Liver (tissue), 3 donors: ENCODE data around the gene OTOGL.

ENCODE experiments used
- ATF3 ChIP-seq: IDR thresholded peaks from 2 replicates; pipeline ENCODE4 v1.6.1; 2016; ENCODE audit warnings: antibody characterized with exemption
- CTCF ChIP-seq: fragments of 150-350 bp; IDR thresholded peaks from 2 replicates; pipeline ENCODE4 v1.5.1; 2017; ENCODE audit warnings: improper control_type of control experiment, low read depth, low read length; ENCODE audit not compliant: missing input control
- EGR1 ChIP-seq, 2 donors: IDR thresholded peaks; 2 replicates each; pipeline ENCODE4 v1.6.1; 2016 to 2018; ENCODE audit warnings: antibody characterized with exemption in 2 of 2, low read depth in 2 of 2
- FOXA1 ChIP-seq: IDR thresholded peaks from 2 replicates; pipeline ENCODE4 v1.6.1; 2016; ENCODE audit warnings: antibody characterized with exemption
- GABPA ChIP-seq, 2 donors: IDR thresholded peaks in 1 of 2; conservative IDR thresholded peaks in 1 of 2; 2 replicates each; pipeline ENCODE4 v1.6.1; 2016; ENCODE audit warnings: antibody characterized with exemption in 2 of 2, mild to moderate bottlenecking in 1 of 2, moderate library complexity in 1 of 2
- HNF4G ChIP-seq: IDR thresholded peaks from 2 replicates; pipeline ENCODE4 v1.6.1; 2016; ENCODE audit warnings: antibody characterized with exemption
- MAX ChIP-seq: IDR thresholded peaks from 2 replicates; pipeline ENCODE4 v1.6.1; 2016; ENCODE audit warnings: antibody characterized with exemption
- RAD21 ChIP-seq, 2 donors: IDR thresholded peaks; 2 replicates each; pipeline ENCODE4 v1.6.1; 2016; ENCODE audit warnings: antibody characterized with exemption in 2 of 2, mild to moderate bottlenecking in 2 of 2
- REST ChIP-seq: IDR thresholded peaks from 2 replicates; pipeline ENCODE4 v1.6.1; 2016; ENCODE audit warnings: antibody characterized with exemption, mild to moderate bottlenecking
- RXRA ChIP-seq, 2 donors: IDR thresholded peaks; 2 replicates each; pipeline ENCODE4 v1.6.1; 2017 to 2018; ENCODE audit warnings: antibody characterized with exemption in 2 of 2, mild to moderate bottlenecking in 1 of 2
- SP1 ChIP-seq: IDR thresholded peaks from 2 replicates; pipeline ENCODE4 v1.6.1; 2018; ENCODE audit warnings: antibody characterized with exemption, mild to moderate bottlenecking
- TAF1 ChIP-seq: conservative IDR thresholded peaks from 2 replicates; pipeline ENCODE4 v1.6.1; 2016; ENCODE audit warnings: antibody characterized with exemption, mild to moderate bottlenecking
- YY1 ChIP-seq: IDR thresholded peaks from 2 replicates; pipeline ENCODE4 v1.6.1; 2016; ENCODE audit warnings: antibody characterized with exemption, mild to moderate bottlenecking
- ZBTB33 ChIP-seq: IDR thresholded peaks from 2 replicates; pipeline ENCODE4 v1.6.1; 2016; ENCODE audit warnings: antibody characterized with exemption
- donor health status: healthy.
- donor health status: healthy.

- TF ChIP-seq MAX (no peak), EGR1 (IDR thresholded peaks at IDR 0.05; ENCODE audit: low read depth in 2 of 2) (no peak), FOXA1 (no peak), CTCF (no peak), REST (no peak), SP1 (no peak), YY1 (no peak), RXRA (IDR thresholded peaks at IDR 0.05) (no peak), ATF3 (no peak), ZBTB33 (no peak), TAF1 (no peak), GABPA (IDR thresholded peaks at IDR 0.05 in 1 of 2, conservative IDR thresholded peaks at IDR 0.05 in 1 of 2) (no peak), RAD21 (IDR thresholded peaks at IDR 0.05) (no peak), HNF4G (no peak)
Observed at GRCh38 chr12:80364056-80364455, 264.7 kb downstream of the OTOGL start.
